Measurements from ENCODE around the gene CELF1. TPM values are rescaled to one million over a fixed set of nuclear protein-coding genes. Genes with fewer than 3 reads are reported as not detected.
"Not testable (repeated sequence)": the region's sequence is repeated elsewhere in the genome, so short reads cannot be mapped to it uniquely, and the experiment has no call there.

The CELF1 gene
- polyA plus RNA-seq, 1 experiment, result 87.2 TPM

DNA sequence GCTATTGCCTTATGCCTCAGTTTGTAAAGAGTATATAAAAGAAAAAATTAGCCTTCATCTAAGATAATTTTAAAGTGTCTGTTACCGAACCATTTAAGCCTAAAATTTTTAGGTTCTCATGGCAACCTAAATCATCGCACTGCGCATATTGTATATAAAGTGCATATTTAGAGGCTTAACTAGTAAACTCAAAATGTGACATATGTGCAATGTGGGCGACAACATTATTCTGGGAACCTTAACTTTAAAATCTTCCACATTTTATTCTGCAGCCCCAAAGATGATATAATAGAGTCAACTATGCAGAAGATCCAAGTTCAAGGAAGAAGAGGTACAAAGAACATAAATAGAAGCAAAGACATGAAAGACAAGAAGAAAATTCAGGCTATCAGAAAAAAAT lies 23.0 kb downstream of the CELF1 start:
- Histone ChIP-seq H3K27ac (ENCODE audit: low read depth, low read length) (no peak overlapping the region), H3K27me3 (ENCODE audit: control insufficient read depth, insufficient read depth, low read length) (no peaks in the 10 kb centered on the region), H3K9me3 (ENCODE audit: control insufficient read depth, insufficient read depth, low read length) (no peaks in the 10 kb centered on the region), H3K4me3 (ENCODE audit: low read depth, low read length) (no peak overlapping the region)
- TF ChIP-seq, protein P1, sequence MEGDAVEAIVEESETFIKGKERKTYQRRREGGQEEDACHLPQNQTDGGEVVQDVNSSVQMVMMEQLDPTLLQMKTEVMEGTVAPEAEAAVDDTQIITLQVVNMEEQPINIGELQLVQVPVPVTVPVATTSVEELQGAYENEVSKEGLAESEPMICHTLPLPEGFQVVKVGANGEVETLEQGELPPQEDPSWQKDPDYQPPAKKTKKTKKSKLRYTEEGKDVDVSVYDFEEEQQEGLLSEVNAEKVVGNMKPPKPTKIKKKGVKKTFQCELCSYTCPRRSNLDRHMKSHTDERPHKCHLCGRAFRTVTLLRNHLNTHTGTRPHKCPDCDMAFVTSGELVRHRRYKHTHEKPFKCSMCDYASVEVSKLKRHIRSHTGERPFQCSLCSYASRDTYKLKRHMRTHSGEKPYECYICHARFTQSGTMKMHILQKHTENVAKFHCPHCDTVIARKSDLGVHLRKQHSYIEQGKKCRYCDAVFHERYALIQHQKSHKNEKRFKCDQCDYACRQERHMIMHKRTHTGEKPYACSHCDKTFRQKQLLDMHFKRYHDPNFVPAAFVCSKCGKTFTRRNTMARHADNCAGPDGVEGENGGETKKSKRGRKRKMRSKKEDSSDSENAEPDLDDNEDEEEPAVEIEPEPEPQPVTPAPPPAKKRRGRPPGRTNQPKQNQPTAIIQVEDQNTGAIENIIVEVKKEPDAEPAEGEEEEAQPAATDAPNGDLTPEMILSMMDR (IDR thresholded peaks at IDR 0.05; ENCODE audit: low read depth, low read length), result no peak
- POLR2A ChIA-PET, result interaction anchor here (0.6 kb wide), 1 partner anchor 118 kb away, joined by 3 read pairs; no protein-coding TSS in a partner anchor
- DNase-seq (ENCODE audit: low read depth, low spot score), result no peak
- CTCF ChIA-PET, result no interaction called here

DNA sequence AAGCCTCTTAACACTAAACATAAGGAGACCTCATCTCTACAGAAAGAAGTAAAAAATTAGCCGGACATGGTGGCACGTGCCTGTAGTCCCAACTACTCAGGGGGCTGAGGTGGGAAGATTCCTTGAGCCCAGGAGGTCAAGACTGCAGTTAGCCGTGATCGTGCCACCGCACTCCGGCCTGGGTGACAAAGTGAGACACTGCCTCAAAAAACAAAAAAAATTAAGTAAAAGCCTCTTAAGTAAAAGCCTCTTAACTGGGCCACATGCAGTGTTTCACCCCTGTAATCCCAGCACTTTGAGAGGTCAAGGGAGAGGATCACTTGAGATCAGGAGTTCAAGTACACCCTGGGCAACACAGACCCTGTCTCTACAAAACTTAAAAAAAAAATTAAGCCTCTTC lies 25.7 kb downstream of the CELF1 start:
- TF ChIP-seq, protein P1 (IDR thresholded peaks at IDR 0.05; ENCODE audit: low read depth, low read length), result no peak
- CTCF ChIA-PET, result no interaction called here

DNA sequence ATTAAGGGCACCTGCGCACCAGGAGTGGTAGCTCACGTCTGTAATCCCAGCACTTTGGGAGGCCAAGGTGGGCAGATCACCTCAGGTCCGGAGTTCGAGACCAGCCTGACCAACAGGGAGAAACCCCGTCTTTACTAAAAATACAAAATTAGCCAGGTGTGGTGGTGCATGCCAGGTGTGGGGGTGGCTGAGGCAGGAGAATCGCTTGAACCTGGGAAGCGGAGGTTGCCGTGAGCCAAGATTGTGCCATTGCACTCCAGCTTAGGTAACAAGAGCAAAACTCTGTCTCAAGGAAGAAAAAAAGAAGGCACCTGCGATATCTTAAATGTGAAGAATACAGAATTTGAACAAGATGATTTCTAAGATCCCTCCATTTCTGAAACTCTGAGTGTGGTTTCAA lies 26.9 kb downstream of the CELF1 start:
- DNase-seq (ENCODE audit: low read depth, low spot score); H3K27ac ChIP-seq (ENCODE audit: low read depth, low read length); H3K27me3 ChIP-seq (ENCODE audit: control insufficient read depth, insufficient read depth, low read length); H3K9me3 ChIP-seq (ENCODE audit: control insufficient read depth, insufficient read depth, low read length); H3K4me3 ChIP-seq (ENCODE audit: low read depth, low read length); CTCF ChIA-PET; POLR2A ChIA-PET: not testable (repeated sequence)

More for the DNA sequence above, 25.7 kb downstream of the CELF1 start:
- DNase-seq (ENCODE audit: low read depth, low spot score), result no peak
- H3K27me3 ChIP-seq (ENCODE audit: control insufficient read depth, insufficient read depth, low read length), result no peaks in the 10 kb centered on the region
- POLR2A ChIA-PET, result no interaction called here
- H3K4me3 ChIP-seq (ENCODE audit: low read depth, low read length), result no peak overlapping the region
- H3K9me3 ChIP-seq (ENCODE audit: control insufficient read depth, insufficient read depth, low read length), result no peaks in the 10 kb centered on the region
- H3K27ac ChIP-seq (ENCODE audit: low read depth, low read length), result no peak overlapping the region

DNA sequence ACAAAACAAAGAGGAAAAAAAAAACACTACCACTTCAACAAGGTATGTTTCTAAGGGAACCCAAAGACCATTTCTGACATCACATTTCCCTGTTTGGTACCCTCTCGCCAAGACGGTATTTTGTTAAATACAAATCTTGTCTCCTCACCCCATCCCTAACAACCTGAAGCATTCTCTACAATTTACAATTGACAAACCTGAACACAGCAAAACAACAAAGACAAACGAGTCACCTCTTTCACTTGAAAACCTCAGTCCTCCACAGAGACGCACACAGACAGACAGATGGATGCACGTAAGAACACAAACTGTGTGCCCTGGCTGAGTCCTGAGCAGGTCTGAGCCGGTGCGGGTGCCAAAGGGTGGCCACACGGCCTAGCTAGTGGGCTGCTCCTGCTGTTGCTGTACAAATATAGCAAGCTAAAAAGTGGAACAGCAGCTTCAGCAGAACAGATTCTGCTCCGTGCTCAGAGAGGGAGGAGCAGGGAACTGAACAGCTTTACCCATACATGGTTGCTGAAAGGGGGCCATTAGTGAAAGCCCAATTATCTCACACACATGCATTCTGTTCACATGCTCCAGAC lies 28.5 kb downstream of the CELF1 start:
- H3K4me3 ChIP-seq (ENCODE audit: low read depth, low read length), result no peak overlapping the region
- POLR2A ChIA-PET, result interaction anchor here (1.5 kb wide), 1 partner anchor 28 kb away, joined by 3 read pairs; no protein-coding TSS in a partner anchor

DNA sequence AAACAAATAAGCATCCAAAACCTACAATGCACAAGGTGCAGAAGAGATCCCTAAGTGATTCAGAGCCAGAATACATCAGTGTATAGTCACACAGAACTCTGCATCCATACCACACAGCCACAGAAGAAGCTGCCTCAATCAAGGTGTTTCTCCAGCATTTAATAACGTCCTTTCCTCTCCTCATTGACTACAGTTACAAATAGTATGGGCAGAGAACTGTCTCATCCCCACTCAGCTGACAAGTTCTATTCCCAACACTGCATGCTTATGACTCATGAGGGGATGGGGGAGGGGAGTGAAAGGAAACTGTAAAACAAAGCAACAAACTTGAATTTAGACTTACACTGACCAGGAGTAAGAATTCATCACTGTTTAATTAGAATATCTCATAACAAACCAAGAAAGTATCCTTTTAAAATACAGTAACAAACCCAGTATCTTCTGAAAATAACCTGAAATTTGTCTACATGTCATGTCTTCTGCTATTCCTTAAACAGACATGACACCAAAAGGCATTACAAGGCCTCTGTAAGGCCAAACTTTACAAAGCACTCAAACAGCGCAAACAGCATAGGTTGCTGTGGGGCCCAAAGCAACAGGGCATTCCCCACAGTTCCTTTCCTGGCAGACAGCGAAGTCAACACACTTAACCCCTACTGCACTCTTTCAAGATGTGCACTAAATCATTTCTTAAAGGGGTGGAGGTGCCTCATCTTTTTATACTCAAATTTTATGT lies 29.3 kb downstream of the CELF1 start:
- Histone ChIP-seq H3K4me3 (ENCODE audit: low read depth, low read length) (peak overlapping the region; percentile 21), H3K27me3 (ENCODE audit: control insufficient read depth, insufficient read depth, low read length) (no peaks in the 10 kb centered on the region), H3K27ac (ENCODE audit: low read depth, low read length) (peak overlapping the region; percentile 77), H3K9me3 (ENCODE audit: control insufficient read depth, insufficient read depth, low read length) (no peaks in the 10 kb centered on the region)
- peak; percentile 26 for DNase-seq (ENCODE audit: low read depth, low spot score)
- TF ChIP-seq, protein P1 (IDR thresholded peaks at IDR 0.05; ENCODE audit: low read depth, low read length), result no peak
- CTCF ChIA-PET, result interaction anchor here (1.0 to 1.5 kb wide), 3 partner anchors 30 to 169 kb away, joined by 4 to 6 read pairs (median 4); partner anchors contain the start of gene CELF1
- POLR2A ChIA-PET, result interaction anchor here (1.5 kb wide), 1 partner anchor 28 kb away, joined by 3 read pairs; no protein-coding TSS in a partner anchor

More for the DNA sequence above, 28.5 kb downstream of the CELF1 start:
- CTCF ChIA-PET, result interaction anchor here (1.1 to 1.5 kb wide), 2 partner anchors 14 to 29 kb away, joined by 3 to 6 read pairs; no protein-coding TSS in a partner anchor
- TF ChIP-seq, protein P1 (IDR thresholded peaks at IDR 0.05; ENCODE audit: low read depth, low read length), result no peak
- no peaks in the 10 kb centered on the region for H3K27me3 ChIP-seq (ENCODE audit: control insufficient read depth, insufficient read depth, low read length)
- peak overlapping the region; percentile 66 for H3K27ac ChIP-seq (ENCODE audit: low read depth, low read length)
- H3K9me3 ChIP-seq (ENCODE audit: control insufficient read depth, insufficient read depth, low read length), result no peaks in the 10 kb centered on the region
- no peak for DNase-seq (ENCODE audit: low read depth, low spot score)
